NCI-H187 treated with DMSO at 0.1 percent for 48 hours (cell line): ENCODE data around the gene MATN3.

ENCODE experiments used
- DNase-seq: peaks from one replicate; lab custom pipeline; 2025; lab: John Stamatoyannopoulos, UW

The MATN3 gene

GRCh38 chr2:20001361-20001863 lies 11.1 kb downstream of the MATN3 start:
- no peak for DNase-seq

- DNase-seq = no peak
Measured at GRCh38 chr2:19993731-19994130, 18.7 kb downstream of the MATN3 start.

GRCh38 chr2:19991895-19992294 lies 20.6 kb downstream of the MATN3 start:
- DNase-seq = no peak

DNA sequence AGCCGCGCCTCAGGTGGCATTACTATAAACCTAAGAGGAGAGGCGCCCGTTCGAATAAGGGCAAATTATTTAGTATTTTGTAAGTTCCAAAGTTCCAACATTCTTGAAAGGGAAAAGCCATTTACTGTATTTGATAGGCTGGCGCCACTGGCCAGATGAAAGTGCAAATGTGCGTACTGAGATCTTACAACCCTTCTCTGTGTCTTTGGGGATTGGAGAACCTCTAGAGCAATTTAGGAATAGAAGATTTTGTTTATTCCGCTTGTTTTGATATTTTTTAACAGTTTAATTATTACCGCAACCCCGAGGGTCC lies 22.1 kb downstream of the MATN3 start:
- no peak for DNase-seq

DNA sequence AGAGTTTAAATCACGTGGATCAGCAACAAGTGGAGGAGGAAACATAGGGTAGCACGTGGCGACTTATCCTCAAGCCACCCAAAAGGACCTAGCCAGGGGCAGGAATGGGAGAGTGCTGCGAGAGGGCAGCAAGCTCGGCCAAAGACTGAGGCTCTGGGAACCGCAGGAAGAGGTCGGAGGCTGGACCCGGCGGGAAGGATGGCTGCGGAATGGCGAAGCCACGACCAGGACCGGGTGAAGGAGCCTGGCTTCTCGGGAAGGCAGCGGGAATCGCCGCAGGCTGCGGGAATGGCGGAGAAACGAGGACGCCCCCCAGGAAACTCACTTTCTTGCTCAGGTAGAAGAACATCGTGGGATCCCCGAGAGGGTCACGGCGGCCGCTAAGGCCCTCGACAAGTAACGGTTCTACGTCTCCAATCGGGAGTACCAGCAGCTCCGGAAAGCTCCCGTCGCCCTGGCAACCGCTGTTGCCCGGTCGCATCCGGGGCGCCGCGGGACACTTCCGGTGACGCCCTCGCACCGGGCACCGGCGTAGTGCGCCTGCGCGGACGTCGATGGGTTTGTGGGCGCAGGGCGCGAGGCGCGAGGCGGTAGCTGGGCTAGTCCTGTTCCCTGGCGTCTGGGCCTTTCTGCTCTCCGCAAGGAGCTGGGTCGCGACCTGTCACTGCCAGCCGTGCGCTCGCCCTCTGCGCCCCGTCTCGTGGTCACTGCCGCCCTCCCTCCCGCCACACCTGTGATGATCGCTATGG lies 22.6 kb downstream of the MATN3 start, which contains the start of gene WDR35:
WDR35 (minus strand) TSS at position 439 of the 749 bp plus-strand sequence; CDS start at position 349, 90 bp downstream.
- peak; percentile 64 for DNase-seq

GRCh38 chr2:19989342-19989666 lies 23.2 kb downstream of the MATN3 start:
- DNase-seq = no peak

GRCh38 chr2:19988600-19988999 lies 23.9 kb downstream of the MATN3 start:
- DNase-seq = no peak

DNA sequence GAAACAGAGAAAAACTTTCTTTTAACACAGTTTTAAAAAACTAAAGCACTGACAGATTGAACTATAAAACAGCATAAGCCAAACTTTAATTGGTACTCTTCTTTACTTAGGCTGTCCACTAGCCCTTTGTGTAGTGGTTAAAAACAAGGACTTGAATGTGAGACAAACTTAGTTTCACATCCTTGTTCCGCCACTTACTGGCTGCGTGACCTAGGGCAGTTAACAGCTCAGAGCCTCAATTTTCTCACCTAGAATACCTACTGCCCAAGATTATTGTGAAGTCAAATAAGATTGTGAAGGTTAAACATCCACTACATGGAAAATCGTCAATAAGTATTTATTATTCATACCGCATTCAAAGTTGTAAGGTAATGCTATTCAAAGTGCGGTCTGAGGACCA lies 24.5 kb downstream of the MATN3 start:
- no peak for DNase-seq

- DNase-seq = no peak
Measured at GRCh38 chr2:19982268-19982667, 30.2 kb downstream of the MATN3 start.

DNA sequence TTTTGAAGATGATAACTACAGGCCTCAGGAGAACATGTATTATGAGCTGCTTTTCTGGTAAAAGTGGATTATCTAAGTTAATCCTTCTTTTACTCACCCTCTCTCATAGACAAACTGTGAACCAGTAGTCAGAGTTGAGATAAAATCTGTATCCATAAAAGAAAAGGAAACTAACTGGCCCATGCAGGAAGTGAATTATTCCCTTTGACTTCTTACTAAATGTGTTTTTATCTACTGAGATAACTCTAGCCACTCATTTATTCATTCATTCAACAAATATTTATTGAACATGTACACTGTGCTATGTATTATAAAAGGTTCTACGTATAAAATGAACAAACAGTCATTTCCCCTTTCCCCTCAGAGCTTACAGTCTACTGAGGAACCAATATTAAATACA lies 32.5 kb downstream of the MATN3 start:
- DNase-seq = no peak

DNA sequence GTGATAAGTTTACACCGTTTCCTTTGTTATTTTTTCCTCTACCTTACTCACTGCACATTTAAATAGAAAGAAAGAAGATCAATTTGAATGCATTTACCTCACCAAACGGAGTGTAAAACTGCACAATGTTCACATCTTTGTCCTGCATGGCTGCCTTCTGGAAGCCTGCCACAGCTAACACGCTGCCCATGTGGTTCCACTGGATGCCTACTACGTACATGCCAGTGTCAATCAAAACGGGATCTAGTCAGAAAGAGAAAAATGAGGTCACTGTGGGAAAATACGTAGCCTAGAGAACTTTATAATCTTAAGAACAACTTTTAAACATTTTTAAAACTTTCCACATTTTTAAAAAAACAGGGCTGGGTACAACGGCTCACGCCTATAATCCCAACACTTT lies 39.0 kb downstream of the MATN3 start:
- no peak for DNase-seq

DNA sequence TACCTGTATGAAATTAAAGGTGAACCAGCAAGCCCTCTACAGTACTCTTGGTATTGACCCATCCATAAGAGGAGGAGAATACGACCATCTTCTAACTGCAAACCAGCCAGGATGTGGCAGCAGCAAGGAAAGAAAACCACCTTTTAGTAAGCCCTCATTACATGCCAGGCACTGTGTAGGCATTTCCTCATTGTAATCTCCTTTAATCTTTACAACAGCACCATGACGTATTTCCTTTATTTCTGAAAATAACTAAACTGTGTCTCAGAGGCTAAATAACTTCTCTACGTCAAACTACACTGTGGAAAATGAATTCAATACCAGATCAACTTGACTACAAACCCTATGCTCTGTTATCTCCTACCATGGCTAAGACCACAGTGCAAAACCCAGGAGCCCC lies 40.8 kb downstream of the MATN3 start:
- no peak for DNase-seq

- no peak for DNase-seq
Measured at GRCh38 chr2:19963386-19963785, 49.1 kb downstream of the MATN3 start.

- no peak for DNase-seq
Measured at GRCh38 chr2:19955544-19956422, 56.7 kb downstream of the MATN3 start.

- no peak for DNase-seq
Measured at GRCh38 chr2:19949071-19949470, 63.4 kb downstream of the MATN3 start.

DNA sequence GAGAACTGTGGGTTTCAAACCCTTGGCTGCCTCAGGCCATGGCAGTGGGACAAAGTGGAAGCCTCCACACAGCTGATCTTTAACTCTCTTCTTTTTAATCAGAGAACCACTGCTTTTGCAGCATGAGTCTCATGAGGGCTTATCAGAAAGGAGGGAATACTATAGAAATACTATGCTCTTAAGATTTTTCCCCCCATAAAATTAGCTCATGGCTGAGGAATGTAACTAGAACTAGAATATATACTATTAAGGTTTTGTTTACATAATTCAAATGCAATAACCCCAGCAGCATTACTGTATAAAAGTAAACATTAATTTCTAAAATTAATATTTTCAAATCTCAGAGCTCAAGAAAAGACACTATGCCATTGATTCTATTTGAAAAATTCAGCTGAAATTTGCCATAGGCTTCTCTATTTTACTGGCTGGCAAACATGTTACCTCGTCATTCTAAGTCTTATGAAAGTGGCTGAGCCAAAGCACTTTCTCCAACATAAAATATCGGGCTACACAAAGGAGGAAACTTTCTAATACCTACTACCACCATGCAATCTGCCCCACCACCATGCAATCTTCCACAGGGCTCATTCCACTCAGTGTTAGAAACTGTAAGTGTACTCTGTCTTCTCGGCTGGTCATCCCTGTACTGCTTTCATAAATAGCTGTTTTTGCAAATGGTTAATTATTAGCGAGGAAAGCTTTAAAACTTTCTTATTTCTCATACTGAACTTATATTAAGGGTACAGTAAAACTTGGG lies 65.1 kb downstream of the MATN3 start:
- no peak for DNase-seq

- no peak for DNase-seq
Measured at GRCh38 chr2:19944205-19944845, 68.1 kb downstream of the MATN3 start.

GRCh38 chr2:19943189-19943588 lies 69.3 kb downstream of the MATN3 start:
- DNase-seq = no peak

DNA sequence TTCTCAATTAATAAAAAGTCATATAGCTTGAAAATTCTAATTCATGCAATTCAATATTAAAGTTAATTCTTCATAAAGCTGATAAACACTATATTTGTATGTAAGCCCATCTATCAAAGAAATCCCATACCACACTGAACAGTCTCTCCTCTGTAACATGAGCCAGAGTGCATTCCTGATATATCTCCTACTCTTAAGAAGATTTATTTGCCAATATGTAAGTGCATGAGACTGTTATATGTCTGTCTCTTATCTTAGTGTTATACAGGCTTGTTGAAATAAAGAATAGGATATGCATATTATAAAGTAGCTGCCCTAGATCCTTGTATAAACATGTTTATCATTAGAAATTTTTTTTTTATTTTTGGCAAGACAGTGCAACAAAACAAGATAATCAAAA lies 70.3 kb downstream of the MATN3 start:
- no peak for DNase-seq
